Germinal center (tissue), 1 donor: ENCODE results near the gene STAT1.
"Not testable (repeated sequence)": the region's sequence is repeated elsewhere in the genome, so short reads cannot be mapped to it uniquely, and the experiment has no call there.

Experiments used
- DNase-seq: peaks from one replicate; pipeline ENCODE4 v3.0.0; 2012; ENCODE audit warnings: mixed read lengths, low spot score

The STAT1 gene

DNA sequence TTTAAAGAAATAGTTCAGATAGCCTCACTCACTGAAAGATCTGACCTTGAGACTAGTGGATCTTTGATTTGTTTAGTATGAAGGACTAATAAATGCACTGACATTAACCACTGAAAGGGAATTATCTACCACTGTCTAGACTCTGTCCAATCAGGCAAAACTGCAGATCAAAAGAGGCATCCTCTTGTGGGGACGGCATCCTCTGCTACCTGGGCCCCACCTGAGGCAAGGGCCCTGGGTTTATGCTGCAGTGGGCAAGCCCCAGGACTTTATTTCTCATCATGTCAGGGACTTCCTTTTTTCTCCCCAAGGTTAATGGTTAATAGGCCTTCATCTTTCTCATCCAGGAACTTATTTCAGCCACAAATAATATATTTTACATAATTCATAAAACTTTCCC, 32.2 kb downstream of the STAT1 start:
- no peak for DNase-seq

DNA sequence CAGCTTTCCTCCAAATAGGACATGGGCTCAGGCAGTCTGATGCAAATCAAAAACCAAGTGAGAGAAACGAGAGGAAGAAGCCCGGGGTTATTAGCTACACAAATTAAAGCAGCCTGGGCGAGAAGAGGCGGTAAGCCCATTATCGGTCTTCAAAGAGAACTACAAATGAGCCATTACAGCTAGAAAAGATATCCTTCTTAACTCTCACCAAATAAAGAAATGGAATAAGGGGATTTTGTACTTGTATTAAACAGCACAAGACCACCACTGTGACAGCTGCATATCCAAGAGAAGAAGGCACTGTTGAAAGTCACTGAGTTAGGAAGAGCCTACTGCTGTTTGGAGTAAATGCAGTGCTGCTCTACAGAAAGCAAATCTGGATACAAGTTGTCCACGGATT, 32.6 kb downstream of the STAT1 start:
- no peak for DNase-seq

DNA sequence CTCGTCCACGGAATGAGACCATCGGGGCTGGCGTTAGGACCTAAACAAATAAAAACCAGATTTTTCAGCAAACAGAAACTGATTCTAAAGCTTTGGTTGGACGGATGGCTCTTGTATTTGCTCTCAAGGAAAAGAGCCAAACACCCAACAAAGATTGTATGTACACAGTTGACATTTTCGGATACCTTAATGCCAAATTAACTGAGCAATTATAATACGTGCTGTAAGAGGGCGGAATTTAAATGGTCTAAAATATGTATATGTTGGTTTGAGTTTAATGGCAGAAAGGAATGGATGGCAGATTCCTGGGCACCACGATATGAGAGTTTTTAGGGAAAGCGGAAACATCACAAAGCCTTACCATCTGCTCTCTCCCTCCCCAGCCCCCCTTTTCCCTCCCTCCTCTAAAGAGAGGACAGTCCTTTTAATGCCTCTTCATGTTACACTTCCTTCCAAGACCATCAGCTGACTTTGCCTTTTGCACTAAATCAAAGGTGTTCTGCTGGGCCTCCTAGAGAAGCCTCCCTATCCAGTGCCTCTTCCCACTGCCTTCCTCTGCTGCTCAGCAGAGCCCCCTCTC, 33.3 kb downstream of the STAT1 start:
- DNase-seq = no peak

DNA sequence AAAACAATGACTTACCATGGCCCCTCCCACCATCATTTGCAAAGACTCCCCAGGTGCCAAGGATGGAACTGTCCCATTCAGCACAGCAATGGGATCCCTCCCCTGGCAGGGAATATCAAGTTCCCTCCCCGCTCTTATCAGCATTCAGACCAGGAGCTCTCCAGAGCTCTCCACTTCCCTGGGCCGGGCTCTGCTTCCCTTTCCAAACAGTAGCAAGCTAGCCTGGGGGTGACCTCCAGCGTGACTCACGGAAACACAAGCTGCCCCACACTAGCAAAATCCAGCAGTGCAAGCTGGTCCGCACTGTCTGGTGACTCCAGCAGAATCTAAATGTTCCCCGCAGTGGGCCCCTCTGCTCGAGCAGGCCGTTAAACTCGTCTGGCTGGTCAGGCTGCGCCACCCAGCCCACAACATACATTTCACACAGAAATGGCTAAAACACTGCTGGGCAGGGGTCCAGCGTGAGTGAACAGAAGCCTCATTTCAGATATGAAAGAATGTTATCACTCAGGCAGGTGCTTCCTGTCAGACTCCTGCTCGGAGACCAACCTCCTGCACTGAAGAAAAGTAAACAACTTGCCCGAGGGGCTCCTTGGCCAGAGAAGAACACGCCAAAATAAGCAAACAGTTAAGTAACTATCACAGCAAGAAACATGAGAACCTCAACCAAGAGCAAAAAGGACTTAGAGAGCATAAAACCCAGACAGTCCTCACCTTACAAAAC, 33.9 kb downstream of the STAT1 start:
- no peak for DNase-seq

DNA sequence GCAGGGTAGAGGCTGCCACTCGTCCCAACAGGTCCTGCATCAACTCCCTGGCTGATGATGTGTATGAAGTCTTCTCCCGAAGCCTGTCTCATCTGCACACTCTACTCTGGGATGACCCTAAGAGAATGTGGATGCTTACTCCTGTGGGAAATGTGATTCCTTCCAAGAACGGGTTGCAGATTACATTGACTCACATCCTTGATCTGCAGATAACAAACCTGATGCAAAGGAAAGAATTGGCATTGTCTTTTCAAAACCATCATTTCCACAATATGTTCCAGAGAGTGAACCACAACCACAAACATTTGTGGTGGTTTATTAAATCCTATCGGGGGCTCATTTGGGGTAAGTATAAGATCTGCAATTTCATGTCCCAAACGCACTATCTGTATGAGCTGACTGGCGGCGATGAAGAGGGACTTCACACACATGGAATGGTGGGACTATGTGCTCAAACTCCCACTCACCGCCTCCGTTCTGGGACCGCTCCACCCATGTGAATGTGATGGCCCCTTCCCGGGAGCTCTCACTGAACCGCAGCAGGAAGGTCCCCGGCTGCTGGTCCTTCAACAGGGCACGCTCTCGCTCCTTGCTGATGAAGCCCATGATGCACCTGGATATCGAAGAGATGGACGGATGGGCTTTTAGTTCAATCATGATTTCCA, 35.5 kb downstream of the STAT1 start:
- DNase-seq = no peak

DNA sequence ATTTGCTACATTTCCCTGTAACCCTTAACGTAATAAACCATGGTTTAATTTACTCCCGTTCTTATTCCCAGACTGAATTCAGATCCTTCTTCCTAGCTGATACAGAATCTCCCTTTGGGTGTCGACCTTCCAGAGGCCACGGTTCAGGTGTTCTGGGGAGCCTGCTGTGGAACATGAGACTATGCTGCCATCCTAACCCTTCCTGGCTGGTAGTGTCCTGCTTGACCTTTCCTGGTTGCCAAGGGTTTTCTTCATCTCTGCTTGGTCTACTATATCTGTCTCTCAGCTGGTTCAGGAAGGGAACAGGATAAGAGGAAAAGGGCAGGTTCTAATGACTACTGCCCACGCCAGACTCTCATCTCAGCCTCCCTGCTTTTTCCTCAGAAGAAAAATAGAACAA, 36.5 kb downstream of the STAT1 start:
- no peak for DNase-seq

DNA sequence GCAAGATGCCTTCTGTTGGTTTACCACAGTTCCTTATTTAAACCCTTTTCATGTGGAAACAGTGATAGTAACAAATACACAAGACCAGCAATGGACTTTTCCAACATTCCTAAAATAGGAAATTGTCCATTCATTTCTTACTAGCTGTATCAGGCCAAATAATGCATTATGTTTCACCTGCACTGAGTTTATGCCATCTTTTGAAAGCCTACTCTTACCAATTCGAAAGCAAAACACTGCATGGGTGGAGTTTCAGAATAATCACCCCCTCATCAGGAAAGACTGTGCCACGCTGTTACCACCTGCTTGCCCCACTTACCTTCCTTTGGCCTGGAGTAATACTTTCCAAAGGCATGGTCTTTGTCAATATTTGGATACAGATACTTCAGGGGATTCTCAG, 37.5 kb downstream of the STAT1 start:
- DNase-seq = no peak

DNA sequence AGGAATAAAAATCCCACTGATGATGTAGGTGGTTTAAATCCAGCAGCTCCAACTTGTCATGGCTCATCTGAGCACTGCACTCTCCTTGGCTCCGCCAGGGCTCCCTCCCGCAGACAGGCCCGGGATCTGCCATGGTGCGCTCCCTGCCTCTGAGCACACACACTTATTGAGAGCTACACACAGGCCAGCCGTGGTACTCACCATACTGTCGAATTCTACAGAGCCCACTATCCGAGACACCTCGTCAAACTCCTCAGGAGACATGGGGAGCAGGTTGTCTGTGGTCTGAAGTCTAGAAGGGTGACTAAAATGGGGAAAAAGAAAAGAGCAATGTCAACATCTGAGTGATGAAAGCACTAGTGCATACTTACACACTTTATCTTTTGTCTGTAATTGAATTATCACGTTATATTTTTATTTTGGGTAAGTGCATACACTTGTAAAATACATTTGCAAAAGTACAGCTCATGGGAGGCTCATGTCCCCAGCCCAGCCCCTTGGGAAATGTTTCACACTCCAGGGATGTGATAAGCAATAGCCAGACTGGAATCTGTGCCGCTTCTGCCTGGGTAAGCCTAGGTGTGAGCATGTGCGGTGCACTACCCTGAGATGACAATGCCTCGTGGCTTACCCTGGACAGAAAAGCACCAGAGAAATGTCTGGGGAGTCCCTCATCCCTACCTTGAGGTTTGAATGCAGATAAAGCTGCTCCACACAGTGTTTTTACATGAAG, 39.2 kb downstream of the STAT1 start:
- no peak for DNase-seq

DNA sequence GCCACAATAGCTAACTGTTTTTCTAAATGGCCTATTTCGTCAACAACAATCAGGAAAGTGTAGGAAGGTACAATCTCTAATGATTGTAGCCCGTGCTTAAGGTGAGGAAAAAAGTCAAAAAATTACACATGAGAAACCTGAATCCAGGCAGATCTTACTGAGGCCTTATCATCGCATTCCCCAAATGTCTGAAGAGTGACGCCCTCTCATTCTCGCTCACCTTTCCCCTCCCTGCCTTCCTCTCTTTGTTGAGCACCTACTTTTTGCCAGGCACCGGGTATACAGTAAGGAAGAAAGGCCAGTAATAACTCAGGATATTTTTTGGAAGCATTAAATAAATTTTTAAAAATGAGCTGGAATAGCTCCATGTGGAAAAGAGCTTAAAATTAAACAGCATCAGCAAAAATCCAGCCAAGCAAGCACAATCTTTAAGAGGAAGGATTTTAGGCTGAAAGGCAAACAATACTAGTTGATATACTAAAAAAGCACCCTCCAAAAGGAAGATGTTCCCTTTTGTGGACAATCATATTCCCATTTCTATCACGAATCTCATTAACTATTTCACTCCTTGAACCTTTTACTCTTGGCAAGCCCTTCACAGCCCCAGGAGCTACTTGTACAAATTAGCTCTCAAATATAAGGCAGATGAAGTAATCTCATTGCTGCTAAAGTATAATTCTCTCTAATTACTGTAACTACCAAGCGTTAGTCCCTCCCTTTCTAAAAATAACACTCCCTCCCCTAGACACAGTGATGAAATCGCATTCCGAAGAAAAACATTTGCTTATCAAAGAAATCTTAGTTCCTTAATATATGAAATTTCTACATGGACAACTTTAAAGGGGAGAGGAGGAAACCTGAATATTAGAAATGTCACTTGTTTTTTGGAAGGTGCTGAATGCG, 40.0 kb downstream of the STAT1 start:
- DNase-seq = no peak

DNA sequence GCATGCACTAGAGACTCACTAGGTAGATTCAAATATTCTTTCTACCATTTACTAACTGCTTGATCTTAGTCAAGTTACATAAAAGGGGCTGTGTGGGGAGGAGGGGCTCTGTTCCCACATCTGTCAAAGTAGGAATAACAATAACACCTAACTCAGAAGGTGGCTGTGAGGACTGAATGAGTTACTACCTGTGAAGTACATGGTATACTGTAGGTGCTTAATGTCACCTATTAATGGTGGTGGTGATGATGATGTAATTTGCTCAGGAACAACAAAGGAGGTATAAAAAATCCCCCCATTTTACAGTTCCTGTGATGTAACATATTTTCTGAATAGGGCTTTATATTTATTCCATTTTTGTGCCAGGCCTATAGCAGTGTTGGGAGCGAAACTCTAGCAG, 40.7 kb downstream of the STAT1 start:
- DNase-seq = no peak

DNA sequence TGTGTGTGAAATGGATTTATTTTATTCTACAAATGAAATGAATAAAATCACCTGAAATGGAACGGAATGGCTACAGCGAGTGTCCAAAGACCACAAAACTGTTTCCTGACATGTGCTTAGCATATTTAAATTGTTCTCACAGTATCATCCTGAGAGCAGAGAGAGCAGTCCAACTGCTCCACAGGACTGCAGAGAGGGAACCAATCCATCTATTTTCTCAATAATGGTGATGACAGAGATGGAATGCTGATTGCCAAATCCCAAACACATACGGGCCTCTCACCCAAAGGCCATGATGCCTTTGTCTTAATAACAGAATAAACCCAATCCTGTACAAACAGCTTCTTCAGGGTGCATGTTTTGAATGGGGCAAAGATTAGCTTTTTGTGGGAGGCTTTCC, 41.1 kb downstream of the STAT1 start:
- DNase-seq = no peak

DNA sequence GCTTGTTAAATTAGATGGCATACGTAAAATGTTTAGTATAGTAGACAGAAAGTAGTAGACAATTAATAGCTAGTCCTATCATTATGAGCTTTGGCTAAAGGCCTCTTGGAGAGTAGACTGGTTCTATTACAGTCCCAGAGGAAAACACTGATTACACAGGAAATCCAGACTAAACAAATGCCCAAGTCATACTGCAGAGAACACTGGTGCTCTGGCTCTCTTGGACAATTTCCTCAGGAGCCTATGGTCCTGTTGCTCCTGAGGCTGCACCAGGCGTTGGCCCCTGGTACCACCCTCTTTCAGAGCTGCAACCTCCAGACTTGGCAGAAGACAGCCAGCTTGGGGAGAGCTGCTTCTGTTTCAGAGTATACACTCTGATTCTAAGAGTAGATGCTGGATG, 41.8 kb downstream of the STAT1 start:
- DNase-seq = no peak

DNA sequence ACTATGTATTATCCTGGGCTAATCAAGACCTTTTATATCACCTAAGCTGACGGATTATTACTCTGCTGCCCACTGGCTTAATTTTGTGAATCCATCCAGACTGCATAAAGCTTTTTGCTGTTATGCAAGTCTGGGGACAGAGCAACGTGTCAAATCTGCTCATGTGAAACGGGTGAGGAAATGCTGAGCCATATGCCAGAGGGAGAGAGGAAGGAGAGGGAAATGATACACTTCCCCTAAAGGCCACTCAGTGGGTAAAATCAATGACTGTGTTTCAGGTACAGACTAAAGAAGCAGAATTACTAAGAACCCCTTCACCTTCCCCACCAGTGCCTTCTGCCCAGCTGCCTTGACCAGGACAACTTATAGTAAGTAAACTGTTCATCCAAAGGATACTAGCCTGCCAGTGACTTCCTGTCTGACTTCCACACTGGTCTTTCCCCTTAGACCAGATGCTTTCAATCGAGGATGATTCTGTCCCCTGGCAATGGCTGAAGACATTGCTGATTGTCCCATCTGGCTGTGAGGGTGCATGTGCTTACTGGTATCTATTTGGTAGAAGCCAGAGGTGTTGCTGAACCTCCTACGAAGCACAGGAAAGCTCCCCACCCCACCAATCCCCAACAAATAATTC, 43.0 kb downstream of the STAT1 start:
- DNase-seq = no peak

DNA sequence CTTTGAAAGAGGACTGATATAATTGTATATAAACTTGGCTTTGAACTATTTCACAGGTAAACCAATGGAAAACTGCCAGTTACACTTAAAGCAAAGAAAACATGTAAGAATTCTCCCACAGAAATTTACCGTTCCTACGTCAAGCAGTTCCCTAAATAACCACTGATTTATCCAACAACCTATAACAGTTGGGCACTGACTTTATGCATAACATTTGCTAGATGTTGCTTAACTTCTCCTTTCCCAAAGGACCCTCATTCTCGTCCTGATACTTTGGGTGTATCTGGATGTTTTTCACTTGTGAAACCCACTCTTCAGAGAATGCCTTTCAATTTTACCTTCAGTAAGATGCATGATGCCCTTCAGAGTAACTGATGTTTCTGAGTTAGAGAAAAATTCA, 43.8 kb downstream of the STAT1 start:
- DNase-seq = no peak

DNA sequence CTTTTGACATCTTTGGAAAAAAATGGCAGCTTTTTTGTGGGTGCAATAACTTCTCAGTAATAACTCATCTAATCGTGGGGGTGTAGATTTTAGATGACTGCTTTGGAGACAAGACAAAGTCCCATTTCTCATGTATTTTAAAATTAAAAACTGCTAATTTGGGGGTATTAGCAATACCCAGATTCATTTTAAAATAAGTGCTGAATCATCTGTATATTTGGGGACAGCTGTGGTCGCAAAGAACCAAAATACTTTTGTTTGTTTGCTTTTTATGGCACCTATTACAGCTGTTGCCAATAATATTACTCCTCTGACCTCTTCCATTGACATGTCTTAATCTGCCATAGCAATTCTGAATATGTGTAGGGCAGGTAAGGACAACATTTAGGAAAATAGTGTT, 45.4 kb downstream of the STAT1 start:
- no peak for DNase-seq

DNA sequence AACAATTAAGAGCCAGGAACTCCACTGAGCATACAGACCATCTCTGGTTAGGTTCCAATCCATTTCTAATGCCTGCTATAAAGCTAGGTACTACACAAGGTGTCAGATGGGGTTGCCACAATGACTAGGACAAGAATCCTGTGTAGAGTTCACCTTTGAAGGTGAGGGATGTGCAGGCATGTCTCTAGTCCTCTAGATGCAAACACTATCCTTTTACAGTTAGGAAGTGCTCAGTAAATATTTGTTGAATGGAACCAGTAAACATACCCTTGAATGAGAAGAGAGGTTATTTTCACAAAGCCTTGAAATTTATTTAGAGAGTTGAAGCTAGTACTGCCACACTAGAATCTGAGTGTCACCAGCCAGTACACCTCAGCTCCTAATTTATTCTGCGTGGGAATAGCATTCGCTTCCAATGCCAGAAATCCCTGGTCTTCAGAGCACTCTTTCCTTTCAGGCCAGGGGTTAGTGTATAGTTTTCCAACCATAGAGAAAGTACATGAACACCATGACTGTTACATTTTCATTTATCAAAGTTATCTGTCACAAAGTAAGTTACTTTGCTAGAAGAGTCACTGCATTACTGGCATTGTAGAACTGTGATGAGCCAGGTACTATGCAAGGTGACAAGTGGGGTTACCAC, 48.3 kb downstream of the STAT1 start:
- DNase-seq = no peak

DNA sequence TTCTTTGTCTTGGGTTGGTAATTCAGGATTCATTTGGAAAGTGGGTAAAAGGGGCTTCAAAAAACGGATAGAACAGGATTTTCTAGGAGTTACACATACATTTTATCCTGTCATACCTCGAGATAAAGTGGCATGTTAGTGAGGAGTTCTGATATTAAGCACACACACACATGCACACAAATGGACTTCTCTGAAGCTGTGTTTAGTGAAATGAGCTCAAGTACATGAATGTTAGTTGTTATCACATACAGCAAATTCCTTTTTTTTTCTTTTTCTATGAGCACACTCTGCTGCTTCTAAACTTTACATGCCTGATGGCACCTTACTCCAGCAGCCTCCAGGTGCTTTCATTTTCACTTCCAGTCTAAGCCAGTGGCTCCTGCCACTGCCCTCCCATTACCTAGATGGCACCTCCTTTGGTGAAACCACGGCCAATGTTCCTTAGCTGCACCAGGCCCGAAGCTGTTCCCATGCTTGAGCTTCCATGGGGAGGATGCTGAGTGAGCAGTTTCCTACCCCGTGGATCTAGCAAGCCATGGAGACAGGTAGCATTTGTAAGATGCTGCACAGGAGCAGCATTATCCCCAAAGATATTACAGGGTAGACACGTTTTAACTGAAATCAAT, 49.7 kb downstream of the STAT1 start:
- DNase-seq = peak; percentile 15

DNA sequence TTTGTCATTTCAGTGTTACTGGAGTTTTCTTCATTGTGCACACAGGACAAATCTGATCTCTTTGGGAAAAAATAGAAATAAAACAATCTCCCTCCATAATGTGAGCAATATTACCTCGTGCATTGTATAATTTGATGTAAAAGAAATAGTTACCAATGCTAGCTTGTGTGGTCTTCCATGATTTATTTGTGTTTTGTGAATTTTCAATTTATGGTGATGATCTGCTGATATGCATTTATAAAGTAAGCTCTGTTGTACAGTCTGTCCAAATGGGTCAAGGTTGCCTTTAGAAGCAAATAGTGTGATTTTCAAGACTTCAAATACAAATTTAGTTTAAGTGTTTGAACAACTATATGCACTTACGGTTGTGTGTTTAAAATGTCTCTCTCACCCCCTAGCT, 50.9 kb downstream of the STAT1 start:
- DNase-seq = no peak

DNA sequence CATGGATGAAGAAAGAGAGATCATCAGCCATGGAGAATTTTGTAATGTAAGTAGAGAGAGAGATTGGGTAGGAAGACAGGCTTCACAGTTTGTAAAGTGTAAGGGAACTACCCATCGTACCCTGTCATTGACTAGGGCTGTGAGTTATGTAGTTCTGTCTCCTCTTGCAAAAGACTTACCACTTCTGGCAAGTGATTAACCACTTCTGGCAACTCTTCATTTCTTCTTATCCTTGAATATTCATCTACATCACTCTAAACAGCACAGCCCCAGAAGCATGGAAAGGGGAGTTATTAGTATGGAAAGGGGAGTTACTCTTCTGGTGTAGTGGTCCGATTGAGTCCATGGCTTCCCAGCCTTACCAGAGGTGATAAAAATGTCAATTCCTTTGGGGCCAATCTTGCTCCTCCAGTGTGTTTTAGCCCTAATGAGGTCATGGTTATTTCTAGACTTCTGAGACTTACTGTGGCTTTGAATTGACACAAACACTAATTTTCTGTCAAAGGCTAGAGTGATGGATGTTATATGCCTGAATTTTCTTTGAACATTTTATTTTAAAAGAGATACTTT, 52.0 kb downstream of the STAT1 start:
- DNase-seq = no peak

DNA sequence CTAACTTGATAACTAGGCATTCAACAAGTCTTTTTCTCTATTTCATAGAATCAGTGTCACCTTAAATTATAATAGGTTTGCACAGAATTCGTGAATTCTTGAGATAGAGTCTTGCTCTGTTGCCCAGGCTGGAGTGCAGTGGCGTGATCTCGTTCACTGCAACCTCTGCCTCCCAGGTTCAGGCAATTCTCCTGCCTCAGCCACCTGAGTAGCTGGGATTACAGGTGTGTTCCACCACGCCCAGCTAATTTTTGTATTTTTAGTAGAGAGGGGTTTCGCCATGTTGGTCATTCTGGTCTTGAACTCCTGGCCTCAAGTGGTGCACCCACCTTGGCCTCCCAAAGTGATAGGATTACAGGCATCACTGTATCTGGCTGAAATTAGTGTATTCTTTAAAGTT, 52.9 kb downstream of the STAT1 start:
- not testable (repeated sequence) for DNase-seq
